ENCODE results near the gene MTG2. TPM values are rescaled to one million over a fixed set of nuclear protein-coding genes. Genes with fewer than 3 reads are reported as not detected.

Gene MTG2
- total RNA-seq, 1 experiment from 2014 or later, result 27.9 TPM

DNA sequence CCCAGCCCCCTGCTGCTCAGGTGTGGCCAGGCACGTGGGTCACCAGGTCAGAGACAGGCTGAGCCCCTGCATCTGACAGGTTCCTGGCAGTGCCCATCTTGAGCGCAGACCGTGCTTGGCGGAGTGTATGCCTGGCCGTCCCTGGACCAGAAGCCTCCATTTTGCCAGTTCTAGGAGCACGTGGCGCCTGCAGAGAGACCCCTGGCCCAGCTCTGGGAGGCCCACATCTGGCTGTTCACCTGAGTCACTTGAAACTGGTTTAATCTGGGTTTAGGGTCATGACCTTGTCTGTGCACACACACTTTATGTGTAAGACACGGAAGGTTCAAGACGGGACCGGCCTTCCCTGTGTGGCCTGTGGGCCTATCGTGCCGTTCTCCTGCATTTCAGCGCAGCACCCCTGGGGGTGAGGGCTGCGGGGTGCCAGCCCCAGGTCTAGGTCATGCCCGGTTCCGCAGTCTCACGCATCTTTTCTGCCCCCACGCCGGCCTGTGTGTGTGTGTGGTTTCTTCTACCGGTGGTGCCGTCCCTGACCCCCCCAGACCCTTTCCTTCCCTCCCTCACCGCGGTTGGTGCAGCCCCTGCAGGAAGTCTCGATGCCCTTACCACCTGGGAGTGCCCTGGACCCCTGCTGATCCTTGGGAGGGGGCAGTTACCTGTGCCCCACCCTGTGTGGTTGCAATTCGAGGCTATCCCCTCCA, 25.3 kb upstream of the MTG2 start (continued):
- TF ChIP-seq EMX1 (CRISPR knock-in tag; IDR thresholded peaks at IDR 0.05), result no peak
- TF ChIP-seq CBFB (CRISPR knock-in tag; IDR thresholded peaks at IDR 0.05; ENCODE audit: low read depth), result no peak
- TF ChIP-seq ZNF263 (CRISPR knock-in tag; IDR thresholded peaks at IDR 0.05; ENCODE audit: low read depth), result no peak

- Mint-ChIP-seq H3K4me1 (peaks cover 26% of the 10 kb centered on the region), H3K27ac (no peak overlapping the region), H3K4me3 (no peak overlapping the region), H3K9me3 (no peaks in the 10 kb centered on the region; the same call in 1 of the 2 replicates), H3K27me3 (ENCODE audit: low read depth) (no peaks in the 10 kb centered on the region), H3K36me3 (peaks cover 26% of the 10 kb centered on the region)
- ChIA-PET POLR2A (no interaction called here), CTCF (interaction anchor here (2.4 kb wide), 1 partner anchor 9 kb away, joined by 11 read pairs; no protein-coding TSS in a partner anchor)
- TF ChIP-seq E2F1 (CRISPR knock-in tag; IDR thresholded peaks at IDR 0.05) (no peak), ATF2 (CRISPR knock-in tag; IDR thresholded peaks at IDR 0.05; ENCODE audit: borderline replicate concordance, low read depth) (no peak), NR3C1 (CRISPR knock-in tag; conservative IDR thresholded peaks at IDR 0.05; ENCODE audit: low read depth) (no peak), ZNF532 (CRISPR knock-in tag; IDR thresholded peaks at IDR 0.05; ENCODE audit: borderline replicate concordance) (no peak), ERG (CRISPR knock-in tag; IDR thresholded peaks at IDR 0.05) (no peak), OVOL2 (CRISPR knock-in tag; IDR thresholded peaks at IDR 0.05; ENCODE audit: borderline replicate concordance) (no peak), ZNF423 (CRISPR knock-in tag; IDR thresholded peaks at IDR 0.05) (no peak), HMGA2 (CRISPR knock-in tag; IDR thresholded peaks at IDR 0.05) (no peak), RELA (CRISPR knock-in tag; IDR thresholded peaks at IDR 0.05; ENCODE audit: borderline replicate concordance) (no peak), ZNF263 (CRISPR knock-in tag; IDR thresholded peaks at IDR 0.05; ENCODE audit: low read depth) (no peak)
- TF ChIP-seq, protein P1, sequence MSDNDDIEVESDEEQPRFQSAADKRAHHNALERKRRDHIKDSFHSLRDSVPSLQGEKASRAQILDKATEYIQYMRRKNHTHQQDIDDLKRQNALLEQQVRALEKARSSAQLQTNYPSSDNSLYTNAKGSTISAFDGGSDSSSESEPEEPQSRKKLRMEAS (CRISPR knock-in tag; IDR thresholded peaks at IDR 0.05), result no peak
- TF ChIP-seq, protein P2, sequence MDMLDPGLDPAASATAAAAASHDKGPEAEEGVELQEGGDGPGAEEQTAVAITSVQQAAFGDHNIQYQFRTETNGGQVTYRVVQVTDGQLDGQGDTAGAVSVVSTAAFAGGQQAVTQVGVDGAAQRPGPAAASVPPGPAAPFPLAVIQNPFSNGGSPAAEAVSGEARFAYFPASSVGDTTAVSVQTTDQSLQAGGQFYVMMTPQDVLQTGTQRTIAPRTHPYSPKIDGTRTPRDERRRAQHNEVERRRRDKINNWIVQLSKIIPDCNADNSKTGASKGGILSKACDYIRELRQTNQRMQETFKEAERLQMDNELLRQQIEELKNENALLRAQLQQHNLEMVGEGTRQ (CRISPR knock-in tag; IDR thresholded peaks at IDR 0.05), result no peak
- ATAC-seq (no peak), DNase-seq (ENCODE audit: low spot score) (no peak)
Measured at GRCh38 chr20:62158088-62158400, 24.8 kb upstream of the MTG2 start.

Data from WTC11 (cell line).